WTC11 (cell line): Measurements from ENCODE around the gene HDX. TPM values are rescaled to one million over a fixed set of nuclear protein-coding genes. Genes with fewer than 3 reads are reported as not detected.
A peak's percentile ranks its signal among the peaks of the same experiment; 100 is the strongest.

ENCODE experiments used
- ATF1 ChIP-seq: sonication (generic); formaldehyde crosslinking; IDR thresholded peaks from 2 replicates; pipeline ENCODE4 v1.8.1; 2023; ENCODE audit warnings: mild to moderate bottlenecking, moderate library complexity, missing genetic modification reagents
- ATF2 ChIP-seq: sonication (generic); formaldehyde crosslinking; IDR thresholded peaks from 2 replicates; pipeline ENCODE4 v1.8.1; 2022; ENCODE audit warnings: low read depth, missing genetic modification reagents, borderline replicate concordance
- ESRRA ChIP-seq: sonication (generic); formaldehyde crosslinking; IDR thresholded peaks from 2 replicates; pipeline ENCODE4 v1.8.1; 2022; ENCODE audit warnings: mild to moderate bottlenecking, missing genetic modification reagents, borderline replicate concordance
- FOXJ3 ChIP-seq: sonication (generic); formaldehyde crosslinking; IDR thresholded peaks from 2 replicates; pipeline ENCODE4 v1.9.0; 2021; ENCODE audit warnings: missing genetic modification reagents, mild to moderate bottlenecking, borderline replicate concordance
- GRHL2 ChIP-seq: fragments of 250-450 bp; sonication (Bioruptor Pico); IDR thresholded peaks from 2 replicates; pipeline ENCODE4 v1.8.0; 2022; ENCODE audit warnings: mild to moderate bottlenecking, moderate library complexity; ENCODE audit not compliant: insufficient replicate concordance, severe bottlenecking
- IRF1 ChIP-seq: sonication (generic); formaldehyde crosslinking; IDR thresholded peaks from 2 replicates; pipeline ENCODE4 v1.8.0; 2023; ENCODE audit warnings: missing genetic modification reagents
- MXD4 ChIP-seq: fragments of 250-450 bp; sonication (Bioruptor Pico); IDR thresholded peaks from 2 replicates; pipeline ENCODE4 v1.8.0; 2021; ENCODE audit warnings: mild to moderate bottlenecking, moderate library complexity, borderline replicate concordance
- MYBL2 ChIP-seq: sonication (generic); formaldehyde crosslinking; IDR thresholded peaks from 2 replicates; pipeline ENCODE4 v1.8.1; 2023; ENCODE audit warnings: mild to moderate bottlenecking, moderate library complexity, missing genetic modification reagents
- NFE2L1 ChIP-seq: sonication (generic); formaldehyde crosslinking; IDR thresholded peaks from 2 replicates; pipeline ENCODE4 v1.8.1; 2023; ENCODE audit warnings: missing genetic modification reagents
- NFYB ChIP-seq: sonication (generic); formaldehyde crosslinking; conservative IDR thresholded peaks from 2 replicates; pipeline ENCODE4 v1.8.0; 2022; ENCODE audit warnings: low read depth, missing genetic modification reagents
- NR2C2 ChIP-seq: sonication (generic); formaldehyde crosslinking; IDR thresholded peaks from 2 replicates; pipeline ENCODE4 v1.8.0; 2022; ENCODE audit warnings: mild to moderate bottlenecking, missing genetic modification reagents
- PRDM15 ChIP-seq: sonication (generic); formaldehyde crosslinking; IDR thresholded peaks from 2 replicates; pipeline ENCODE4 v1.8.0; 2022; ENCODE audit warnings: missing genetic modification reagents
- PRRX2 ChIP-seq: fragments of 250-450 bp; sonication (Bioruptor Pico); IDR thresholded peaks from 2 replicates; pipeline ENCODE4 v1.8.0; 2021; ENCODE audit warnings: mild to moderate bottlenecking
- RORB ChIP-seq: fragments of 250-450 bp; sonication (Bioruptor Pico); IDR thresholded peaks from 2 replicates; pipeline ENCODE4 v1.9.0; 2021; ENCODE audit warnings: mild to moderate bottlenecking
- ZNF232 ChIP-seq: sonication (generic); formaldehyde crosslinking; IDR thresholded peaks from 2 replicates; pipeline ENCODE4 v1.8.0; 2022; ENCODE audit warnings: mild to moderate bottlenecking, missing genetic modification reagents
- ZNF281 ChIP-seq: sonication (generic); formaldehyde crosslinking; IDR thresholded peaks from 2 replicates; pipeline ENCODE4 v1.8.0; 2023; ENCODE audit warnings: mild to moderate bottlenecking, missing genetic modification reagents
- ZNF423 ChIP-seq: fragments of 250-450 bp; sonication (Bioruptor Pico); IDR thresholded peaks from 2 replicates; pipeline ENCODE4 v2.1.2; 2022; ENCODE audit warnings: mild to moderate bottlenecking, moderate library complexity
- total RNA-seq: library from RNA; stranded (reverse); gene quantifications from 3 replicates; pipeline ENCODE4 v1.2.3, GENCODE V29; 2021
- TF ChIP-seq, protein P1 (sequence below): fragments of 250-450 bp; sonication (Bioruptor Pico); IDR thresholded peaks from 2 replicates; pipeline ENCODE4 v1.9.0; 2021; ENCODE audit warnings: mild to moderate bottlenecking, borderline replicate concordance
- TF ChIP-seq, protein P2 (sequence below): sonication (generic); formaldehyde crosslinking; conservative IDR thresholded peaks from 2 replicates; pipeline ENCODE4 v1.8.1; 2022; ENCODE audit warnings: mild to moderate bottlenecking, missing genetic modification reagents
- TF ChIP-seq, protein P3 (sequence below): sonication (generic); formaldehyde crosslinking; IDR thresholded peaks from 2 replicates; pipeline ENCODE4 v1.8.1; 2022; ENCODE audit warnings: mild to moderate bottlenecking, missing genetic modification reagents, moderate library complexity, borderline replicate concordance
- TF ChIP-seq, protein P4 (sequence below): sonication (generic); formaldehyde crosslinking; IDR thresholded peaks from 2 replicates; pipeline ENCODE4 v1.8.0; 2022; ENCODE audit warnings: mild to moderate bottlenecking, missing genetic modification reagents

Gene HDX
- total RNA-seq, 1 experiment from 2014 or later = 6.3 TPM

GRCh38 chrX:84501798-84502628, at the start of gene HDX (continued):
- TF ChIP-seq FOXJ3 (CRISPR knock-in tag) (peak; percentile 100), NFYB (peak; percentile 90), ESRRA (CRISPR knock-in tag) (peak; percentile 100), ZNF423 (CRISPR knock-in tag) (no peak), ZNF232 (CRISPR knock-in tag) (peak; percentile 100), RORB (CRISPR knock-in tag) (no peak), NR2C2 (CRISPR knock-in tag) (peak; percentile 100), ZNF281 (CRISPR knock-in tag) (peak; percentile 100), IRF1 (CRISPR knock-in tag) (peak; percentile 100), PRRX2 (CRISPR knock-in tag) (no peak), ATF2 (peak; percentile 100), PRDM15 (CRISPR knock-in tag) (peak; percentile 90), MXD4 (CRISPR knock-in tag) (no peak), NFE2L1 (CRISPR knock-in tag) (peak; percentile 100), GRHL2 (CRISPR knock-in tag) (no peak), MYBL2 (peak; percentile 100), ATF1 (CRISPR knock-in tag) (peak; percentile 100)
- TF ChIP-seq, protein P1, sequence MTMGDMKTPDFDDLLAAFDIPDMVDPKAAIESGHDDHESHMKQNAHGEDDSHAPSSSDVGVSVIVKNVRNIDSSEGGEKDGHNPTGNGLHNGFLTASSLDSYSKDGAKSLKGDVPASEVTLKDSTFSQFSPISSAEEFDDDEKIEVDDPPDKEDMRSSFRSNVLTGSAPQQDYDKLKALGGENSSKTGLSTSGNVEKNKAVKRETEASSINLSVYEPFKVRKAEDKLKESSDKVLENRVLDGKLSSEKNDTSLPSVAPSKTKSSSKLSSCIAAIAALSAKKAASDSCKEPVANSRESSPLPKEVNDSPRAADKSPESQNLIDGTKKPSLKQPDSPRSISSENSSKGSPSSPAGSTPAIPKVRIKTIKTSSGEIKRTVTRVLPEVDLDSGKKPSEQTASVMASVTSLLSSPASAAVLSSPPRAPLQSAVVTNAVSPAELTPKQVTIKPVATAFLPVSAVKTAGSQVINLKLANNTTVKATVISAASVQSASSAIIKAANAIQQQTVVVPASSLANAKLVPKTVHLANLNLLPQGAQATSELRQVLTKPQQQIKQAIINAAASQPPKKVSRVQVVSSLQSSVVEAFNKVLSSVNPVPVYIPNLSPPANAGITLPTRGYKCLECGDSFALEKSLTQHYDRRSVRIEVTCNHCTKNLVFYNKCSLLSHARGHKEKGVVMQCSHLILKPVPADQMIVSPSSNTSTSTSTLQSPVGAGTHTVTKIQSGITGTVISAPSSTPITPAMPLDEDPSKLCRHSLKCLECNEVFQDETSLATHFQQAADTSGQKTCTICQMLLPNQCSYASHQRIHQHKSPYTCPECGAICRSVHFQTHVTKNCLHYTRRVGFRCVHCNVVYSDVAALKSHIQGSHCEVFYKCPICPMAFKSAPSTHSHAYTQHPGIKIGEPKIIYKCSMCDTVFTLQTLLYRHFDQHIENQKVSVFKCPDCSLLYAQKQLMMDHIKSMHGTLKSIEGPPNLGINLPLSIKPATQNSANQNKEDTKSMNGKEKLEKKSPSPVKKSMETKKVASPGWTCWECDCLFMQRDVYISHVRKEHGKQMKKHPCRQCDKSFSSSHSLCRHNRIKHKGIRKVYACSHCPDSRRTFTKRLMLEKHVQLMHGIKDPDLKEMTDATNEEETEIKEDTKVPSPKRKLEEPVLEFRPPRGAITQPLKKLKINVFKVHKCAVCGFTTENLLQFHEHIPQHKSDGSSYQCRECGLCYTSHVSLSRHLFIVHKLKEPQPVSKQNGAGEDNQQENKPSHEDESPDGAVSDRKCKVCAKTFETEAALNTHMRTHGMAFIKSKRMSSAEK (CRISPR knock-in tag) = no peak
- TF ChIP-seq, protein P2, sequence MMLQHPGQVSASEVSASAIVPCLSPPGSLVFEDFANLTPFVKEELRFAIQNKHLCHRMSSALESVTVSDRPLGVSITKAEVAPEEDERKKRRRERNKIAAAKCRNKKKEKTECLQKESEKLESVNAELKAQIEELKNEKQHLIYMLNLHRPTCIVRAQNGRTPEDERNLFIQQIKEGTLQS (CRISPR knock-in tag) = peak; percentile 99
- TF ChIP-seq, protein P3, sequence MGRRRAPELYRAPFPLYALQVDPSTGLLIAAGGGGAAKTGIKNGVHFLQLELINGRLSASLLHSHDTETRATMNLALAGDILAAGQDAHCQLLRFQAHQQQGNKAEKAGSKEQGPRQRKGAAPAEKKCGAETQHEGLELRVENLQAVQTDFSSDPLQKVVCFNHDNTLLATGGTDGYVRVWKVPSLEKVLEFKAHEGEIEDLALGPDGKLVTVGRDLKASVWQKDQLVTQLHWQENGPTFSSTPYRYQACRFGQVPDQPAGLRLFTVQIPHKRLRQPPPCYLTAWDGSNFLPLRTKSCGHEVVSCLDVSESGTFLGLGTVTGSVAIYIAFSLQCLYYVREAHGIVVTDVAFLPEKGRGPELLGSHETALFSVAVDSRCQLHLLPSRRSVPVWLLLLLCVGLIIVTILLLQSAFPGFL (CRISPR knock-in tag) = peak; percentile 100
- TF ChIP-seq, protein P4, sequence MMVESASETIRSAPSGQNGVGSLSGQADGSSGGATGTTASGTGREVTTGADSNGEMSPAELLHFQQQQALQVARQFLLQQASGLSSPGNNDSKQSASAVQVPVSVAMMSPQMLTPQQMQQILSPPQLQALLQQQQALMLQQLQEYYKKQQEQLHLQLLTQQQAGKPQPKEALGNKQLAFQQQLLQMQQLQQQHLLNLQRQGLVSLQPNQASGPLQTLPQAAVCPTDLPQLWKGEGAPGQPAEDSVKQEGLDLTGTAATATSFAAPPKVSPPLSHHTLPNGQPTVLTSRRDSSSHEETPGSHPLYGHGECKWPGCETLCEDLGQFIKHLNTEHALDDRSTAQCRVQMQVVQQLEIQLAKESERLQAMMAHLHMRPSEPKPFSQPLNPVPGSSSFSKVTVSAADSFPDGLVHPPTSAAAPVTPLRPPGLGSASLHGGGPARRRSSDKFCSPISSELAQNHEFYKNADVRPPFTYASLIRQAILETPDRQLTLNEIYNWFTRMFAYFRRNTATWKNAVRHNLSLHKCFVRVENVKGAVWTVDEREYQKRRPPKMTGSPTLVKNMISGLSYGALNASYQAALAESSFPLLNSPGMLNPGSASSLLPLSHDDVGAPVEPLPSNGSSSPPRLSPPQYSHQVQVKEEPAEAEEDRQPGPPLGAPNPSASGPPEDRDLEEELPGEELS (CRISPR knock-in tag) = peak; percentile 100
